ENCODE measurements around the gene LPO. TPM values are rescaled to one million over a fixed set of nuclear protein-coding genes. Genes with fewer than 3 reads are reported as not detected.

The LPO gene
- total and polyA plus RNA-seq, 2 donors (not counting 3 experiments of a cell fraction or from before 2014, with no cell fraction given) = not detected

GRCh38 chr17:58285422-58285810, 47.0 kb downstream of the LPO start:
- H3K4me3 ChIP-seq (replicated peaks in 1 of 3; ENCODE audit: insufficient read depth in 1 of 3, low read depth in 1 of 3, low read length in 3 of 3) = no peak overlapping the region
- H3K9me3 ChIP-seq (replicated peaks; ENCODE audit: control insufficient read depth, insufficient read depth, low read length) = no peaks in the 10 kb centered on the region
- CTCF ChIA-PET = no interaction called here
- no peak overlapping the region for H3K27ac ChIP-seq (ENCODE audit: insufficient read depth, low read depth, low read length)
- dilution Hi-C loops (cut with MboI; ENCODE audit: extremely low pct_ligation_motif_present, low sequenced_read_pairs) = no loop called here
- intact Hi-C loops (cut with micrococcal nuclease) = no loop called here
- H4K20me1 ChIP-seq (replicated peaks; ENCODE audit: control insufficient read depth, extremely low read depth, insufficient read depth, low read length) = no peaks in the 10 kb centered on the region
- POLR2A ChIA-PET = no interaction called here
- no peak overlapping the region for H2AFZ ChIP-seq (ENCODE audit: low read depth, low read length)
- DNase-seq (ENCODE audit: low read depth, low spot score) (no peak), FAIRE-seq (no peak)
- H3K79me2 ChIP-seq (ENCODE audit: control insufficient read depth, insufficient read depth, low read length) = no peaks in the 10 kb centered on the region
- no peaks in the 10 kb centered on the region for H3K9me1 ChIP-seq (replicated peaks; ENCODE audit: control insufficient read depth, extremely low read depth, insufficient read depth, low read length)
- peaks cover 0 to 4% of the 10 kb centered on the region in 2 experiments for H3K27me3 ChIP-seq (ENCODE audit: control insufficient read depth in 2 of 2, insufficient read depth in 2 of 2, low read length in 2 of 2)
- TF ChIP-seq FOS (IDR thresholded peaks at IDR 0.05; ENCODE audit: borderline replicate concordance, insufficient read depth, low read length) = no peak
- no peak for TF ChIP-seq CTCF (IDR thresholded peaks at IDR 0.05; ENCODE audit: extremely low read depth in 1 of 2, insufficient read depth in 1 of 2, low read depth in 1 of 2, low read length in 2 of 2)
- no peak for TF ChIP-seq POLR2AphosphoS5 (IDR thresholded peaks at IDR 0.05; ENCODE audit: insufficient read depth, low read depth, low read length)
- no peak for TF ChIP-seq GATA2 (IDR thresholded peaks at IDR 0.05; ENCODE audit: insufficient read depth, insufficient read length, low read depth, low read length)
- TF ChIP-seq JUN (IDR thresholded peaks at IDR 0.05; ENCODE audit: borderline replicate concordance, insufficient read depth, insufficient read length, low read depth) = no peak
- no peak for TF ChIP-seq EZH2 (IDR thresholded peaks at IDR 0.05; ENCODE audit: borderline replicate concordance, low read depth, low read length, severe bottlenecking)
- TF ChIP-seq POLR2A (IDR thresholded peaks at IDR 0.05; ENCODE audit: low read depth, low read length) = no peak
- TF ChIP-seq MYC (IDR thresholded peaks at IDR 0.05; ENCODE audit: low read depth, low read length) = no peak
- TF ChIP-seq MAX (IDR thresholded peaks at IDR 0.05; ENCODE audit: insufficient read depth, insufficient read length) = no peak
- no peaks in the 10 kb centered on the region for H3K4me1 ChIP-seq (ENCODE audit: control insufficient read depth, extremely low read depth, insufficient read depth, low read length)
- no peaks in the 10 kb centered on the region for H3K36me3 ChIP-seq (ENCODE audit: control insufficient read depth in 2 of 2, extremely low read depth in 1 of 2, insufficient read depth in 2 of 2, low read length in 2 of 2)
- H3K9ac ChIP-seq (replicated peaks; ENCODE audit: extremely low read depth, insufficient read depth, low read length) = no peak overlapping the region
- no TSS peak for BruUV-seq (replicated peaks)
- H3K4me2 ChIP-seq (ENCODE audit: insufficient read depth, low read length) = no peak overlapping the region

Data from endothelial cell of umbilical vein (primary cell).